Body of pancreas (tissue), 4 donors: ENCODE measurements around the gene TESK2. TPM values are rescaled to one million over a fixed set of nuclear protein-coding genes. Genes with fewer than 3 reads are reported as not detected.

ENCODE experiments used
- ATAC-seq: fragments of 150-250 bp; one replicate; pipeline ENCODE4 v1.9.1; 2016
- DNase-seq, 4 donors: peaks; one replicate each; pipeline ENCODE4 v3.0.0-alpha.2; 2019
- H3K27ac ChIP-seq, 4 donors: fragments of 200-600 bp; sonication (generic); 1 replicate in 3 of 4; 2 replicates in 1 of 4; pipeline versions ENCODE4 v1.5.1 to v1.6.1; 2016 to 2019; ENCODE audit warnings: mild to moderate bottlenecking in 1 of 4, mixed read lengths in 1 of 4, moderate library complexity in 1 of 4
- H3K27me3 ChIP-seq, 2 donors: fragments of 200-600 bp; sonication (generic); one replicate each; pipeline ENCODE4 v1.6.0; 2016; ENCODE audit warnings: mild to moderate bottlenecking in 1 of 2
- H3K36me3 ChIP-seq, 2 donors: fragments of 200-600 bp; sonication (generic); replicated peaks in 1 of 2; 2 replicates each; pipeline ENCODE4 v1.5.1; 2016; ENCODE audit warnings: low read depth in 2 of 2; ENCODE audit not compliant: insufficient read depth in 1 of 2
- H3K4me1 ChIP-seq: fragments of 200-600 bp; sonication (generic); one replicate; pipeline ENCODE4 v1.6.0; 2016
- H3K4me3 ChIP-seq, 2 donors: fragments of 200-600 bp; sonication (generic); 1 replicate in 1 of 2; 2 replicates in 1 of 2; pipeline ENCODE4 v1.5.1; 2016 to 2019
- H3K9me3 ChIP-seq, 3 donors: fragments of 200-600 bp; sonication (generic); 1 replicate in 2 of 3; 2 replicates in 1 of 3; pipeline ENCODE4 v1.5.1; 2016
- POLR2A ChIP-seq, 3 donors: fragments of 450-650 bp; IDR thresholded peaks; one replicate each; pipeline ENCODE4 v1.6.1; 2016; ENCODE audit warnings: antibody characterized with exemption in 3 of 3, mild to moderate bottlenecking in 2 of 3
- WGBS, 2 donors: methylation state at CpG; one replicate each; pipeline ENCODE4 v1.1.5; 2017; 5-methylcytosine and 5-hydroxymethylcytosine counted together
- intact Hi-C: fragments of 100-400 bp; cut with DNase I; formaldehyde crosslinking; loops from one replicate; pipeline ENCODE4 v1.15.1; 2023
- total RNA-seq, 2 donors: library from RNA; depleted of rRNA; stranded (reverse); fragments of >200 nt; gene quantifications; one replicate each; pipeline ENCODE4 v1.1.0, GENCODE V29; 2016
- TF ChIP-seq, protein P1 (sequence below), 7 experiments: fragments of 450-650 bp in 4 of 7; fragments of 200-600 bp in 3 of 7; sonication (generic) in 3 of 7; IDR thresholded peaks; one replicate each; pipeline ENCODE4 v1.5.1; 2016 to 2019; ENCODE audit warnings: antibody characterized with exemption in 7 of 7

The TESK2 gene
- total RNA-seq = 1 to 10 TPM in 1 of 2 donors, under 1 TPM in 1; 0.33 to 3.6 TPM

GRCh38 chr1:45490626-45491486 lies at the start of gene TESK2:
Gene TESK2, minus strand, starts transcription at chr1:45491163. Its CDS starts 33,378 bp downstream, at chr1:45457785.
- Histone ChIP-seq H3K36me3 (no peaks in the 10 kb centered on the region), H3K27ac (peak within 1 kb of the TSS; percentile 77 to 90 (median 86)), H3K9me3 (no peaks in the 10 kb centered on the region), H3K4me3 (peak within 1 kb of the TSS; percentile 87 to 99), H3K27me3 (no peaks in the 10 kb centered on the region), H3K4me1 (peaks cover 11% of the 10 kb centered on the region)
- intact Hi-C loops = loop anchor here (10.0 kb wide), 1 partner anchor 476 kb away; the partner anchor contains the start of genes HECTD3 and UROD
- TF ChIP-seq, protein P1, sequence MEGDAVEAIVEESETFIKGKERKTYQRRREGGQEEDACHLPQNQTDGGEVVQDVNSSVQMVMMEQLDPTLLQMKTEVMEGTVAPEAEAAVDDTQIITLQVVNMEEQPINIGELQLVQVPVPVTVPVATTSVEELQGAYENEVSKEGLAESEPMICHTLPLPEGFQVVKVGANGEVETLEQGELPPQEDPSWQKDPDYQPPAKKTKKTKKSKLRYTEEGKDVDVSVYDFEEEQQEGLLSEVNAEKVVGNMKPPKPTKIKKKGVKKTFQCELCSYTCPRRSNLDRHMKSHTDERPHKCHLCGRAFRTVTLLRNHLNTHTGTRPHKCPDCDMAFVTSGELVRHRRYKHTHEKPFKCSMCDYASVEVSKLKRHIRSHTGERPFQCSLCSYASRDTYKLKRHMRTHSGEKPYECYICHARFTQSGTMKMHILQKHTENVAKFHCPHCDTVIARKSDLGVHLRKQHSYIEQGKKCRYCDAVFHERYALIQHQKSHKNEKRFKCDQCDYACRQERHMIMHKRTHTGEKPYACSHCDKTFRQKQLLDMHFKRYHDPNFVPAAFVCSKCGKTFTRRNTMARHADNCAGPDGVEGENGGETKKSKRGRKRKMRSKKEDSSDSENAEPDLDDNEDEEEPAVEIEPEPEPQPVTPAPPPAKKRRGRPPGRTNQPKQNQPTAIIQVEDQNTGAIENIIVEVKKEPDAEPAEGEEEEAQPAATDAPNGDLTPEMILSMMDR (IDR thresholded peaks at IDR 0.05) = peak in 4 of 7 experiments; percentile 28 to 54 (median 46)
- peak; percentile 76 to 91 (median 89) for TF ChIP-seq POLR2A (IDR thresholded peaks at IDR 0.05)
- DNase-seq (peak; percentile 98 to 100 (median 99)), ATAC-seq (peak; percentile 96)
- 0 to 1% methylated on average over 24 to 61 of the region's 64 CpGs for WGBS, 2 donors

- H3K36me3 ChIP-seq = no peaks in the 10 kb centered on the region
- DNase-seq (no peak), ATAC-seq (no peak)
- H3K9me3 ChIP-seq = no peaks in the 10 kb centered on the region
- intact Hi-C loops = no loop called here
- WGBS, 2 donors = 72 to 75% methylated on average over 4 of the region's 4 CpGs
- H3K27ac ChIP-seq = no peak overlapping the region
- no peaks in the 10 kb centered on the region for H3K4me1 ChIP-seq
- no peaks in the 10 kb centered on the region for H3K27me3 ChIP-seq
- H3K4me3 ChIP-seq = no peak overlapping the region
- TF ChIP-seq POLR2A (IDR thresholded peaks at IDR 0.05) = no peak
- TF ChIP-seq, protein P1 (IDR thresholded peaks at IDR 0.05) = no peak
Observed at GRCh38 chr1:45536886-45537285, 45.9 kb upstream of the TESK2 start.

DNA sequence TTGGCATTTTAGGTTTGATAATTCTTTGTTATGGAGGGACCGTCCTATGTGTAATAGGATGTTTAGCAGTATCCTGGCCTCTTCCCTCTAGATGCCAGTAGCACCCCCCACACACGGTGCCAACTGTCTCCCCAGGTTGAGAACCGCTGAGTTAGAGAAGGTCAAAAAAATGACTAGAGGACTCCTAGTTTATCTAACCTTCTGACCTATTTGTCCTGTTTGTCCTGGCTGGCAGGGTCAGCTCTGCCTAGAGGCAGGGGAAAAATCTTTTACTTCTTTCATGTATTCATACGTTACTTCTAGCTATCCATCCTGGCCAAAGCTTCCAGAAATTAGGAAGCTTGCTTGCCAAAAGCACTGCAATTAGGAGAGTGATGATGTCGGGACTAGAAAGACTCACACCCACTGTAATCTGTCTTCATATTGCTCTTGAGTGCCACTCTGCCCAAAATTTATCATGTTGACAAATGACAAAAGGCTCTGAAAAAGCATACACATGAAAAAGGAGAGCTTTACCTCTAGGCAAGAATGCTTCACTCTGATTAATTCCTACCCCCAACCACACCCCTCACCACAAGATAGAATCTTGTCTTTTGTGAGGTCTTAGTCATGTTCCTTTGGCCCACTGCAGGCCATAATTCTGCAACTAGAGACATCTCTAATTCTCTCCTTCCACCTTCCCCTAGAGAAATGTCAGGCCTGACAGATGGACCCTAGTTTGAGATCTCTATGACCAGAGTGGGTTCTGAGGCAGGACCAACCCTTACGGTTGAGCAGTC lies 45.2 kb upstream of the TESK2 start:
- intact Hi-C loops = no loop called here
- H3K36me3 ChIP-seq = no peaks in the 10 kb centered on the region
- H3K27ac ChIP-seq = no peak overlapping the region
- H3K4me1 ChIP-seq = no peaks in the 10 kb centered on the region
- no peak overlapping the region for H3K4me3 ChIP-seq
- no peak for TF ChIP-seq POLR2A (IDR thresholded peaks at IDR 0.05)
- TF ChIP-seq, protein P1 (IDR thresholded peaks at IDR 0.05) = no peak
- 66 to 69% methylated on average over 6 of the region's 6 CpGs for WGBS, 2 donors
- ATAC-seq (no peak), DNase-seq (no peak)
- H3K27me3 ChIP-seq = no peaks in the 10 kb centered on the region
- no peaks in the 10 kb centered on the region for H3K9me3 ChIP-seq

- Histone ChIP-seq H3K4me1 (no peaks in the 10 kb centered on the region), H3K27ac (no peak overlapping the region), H3K36me3 (no peaks in the 10 kb centered on the region), H3K9me3 (no peaks in the 10 kb centered on the region), H3K27me3 (no peaks in the 10 kb centered on the region), H3K4me3 (no peak overlapping the region)
- intact Hi-C loops = no loop called here
- DNase-seq (no peak), ATAC-seq (no peak)
- TF ChIP-seq, protein P1 (IDR thresholded peaks at IDR 0.05) = no peak
- TF ChIP-seq POLR2A (IDR thresholded peaks at IDR 0.05) = no peak
- WGBS, 2 donors = 72 to 82% methylated on average over 5 of the region's 5 CpGs
Observed at GRCh38 chr1:45531873-45532272, 40.9 kb upstream of the TESK2 start.
